ENCODE measurements around the gene KLB.

The KLB gene

DNA sequence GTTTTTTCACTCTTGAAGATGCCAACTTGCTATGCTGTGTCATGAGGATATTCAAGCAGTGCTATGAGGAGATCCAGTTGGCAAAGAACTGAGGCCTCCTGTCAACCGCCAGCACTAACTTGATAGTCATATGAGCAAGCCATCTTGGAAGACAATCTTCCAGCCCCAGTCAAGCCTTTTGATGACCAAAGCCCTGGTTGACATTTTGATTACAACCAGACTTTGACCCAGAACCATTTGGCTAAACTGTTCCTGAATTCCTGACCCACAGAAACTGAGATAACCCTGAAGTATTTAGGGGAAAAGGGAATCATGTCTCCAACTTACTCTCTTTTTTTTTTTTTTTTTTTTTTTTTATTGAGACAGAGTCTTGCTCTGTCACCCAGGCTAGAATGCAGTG is 87.6 kb downstream of the KLB start:
- Histone ChIP-seq H3K4me3 (ENCODE audit: low read depth, low read length) (no peak overlapping the region), H3K27me3 (no peaks in the 10 kb centered on the region), H3K9me3 (no peaks in the 10 kb centered on the region), H3K4me1 (no peaks in the 10 kb centered on the region), H3K36me3 (peaks cover 4% of the 10 kb centered on the region; the same call in 1 of the 2 replicates)
- DNase-seq: no peak
- TF ChIP-seq, protein P1, sequence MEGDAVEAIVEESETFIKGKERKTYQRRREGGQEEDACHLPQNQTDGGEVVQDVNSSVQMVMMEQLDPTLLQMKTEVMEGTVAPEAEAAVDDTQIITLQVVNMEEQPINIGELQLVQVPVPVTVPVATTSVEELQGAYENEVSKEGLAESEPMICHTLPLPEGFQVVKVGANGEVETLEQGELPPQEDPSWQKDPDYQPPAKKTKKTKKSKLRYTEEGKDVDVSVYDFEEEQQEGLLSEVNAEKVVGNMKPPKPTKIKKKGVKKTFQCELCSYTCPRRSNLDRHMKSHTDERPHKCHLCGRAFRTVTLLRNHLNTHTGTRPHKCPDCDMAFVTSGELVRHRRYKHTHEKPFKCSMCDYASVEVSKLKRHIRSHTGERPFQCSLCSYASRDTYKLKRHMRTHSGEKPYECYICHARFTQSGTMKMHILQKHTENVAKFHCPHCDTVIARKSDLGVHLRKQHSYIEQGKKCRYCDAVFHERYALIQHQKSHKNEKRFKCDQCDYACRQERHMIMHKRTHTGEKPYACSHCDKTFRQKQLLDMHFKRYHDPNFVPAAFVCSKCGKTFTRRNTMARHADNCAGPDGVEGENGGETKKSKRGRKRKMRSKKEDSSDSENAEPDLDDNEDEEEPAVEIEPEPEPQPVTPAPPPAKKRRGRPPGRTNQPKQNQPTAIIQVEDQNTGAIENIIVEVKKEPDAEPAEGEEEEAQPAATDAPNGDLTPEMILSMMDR (IDR thresholded peaks at IDR 0.05; ENCODE audit: low read depth, low read length): no peak

DNA sequence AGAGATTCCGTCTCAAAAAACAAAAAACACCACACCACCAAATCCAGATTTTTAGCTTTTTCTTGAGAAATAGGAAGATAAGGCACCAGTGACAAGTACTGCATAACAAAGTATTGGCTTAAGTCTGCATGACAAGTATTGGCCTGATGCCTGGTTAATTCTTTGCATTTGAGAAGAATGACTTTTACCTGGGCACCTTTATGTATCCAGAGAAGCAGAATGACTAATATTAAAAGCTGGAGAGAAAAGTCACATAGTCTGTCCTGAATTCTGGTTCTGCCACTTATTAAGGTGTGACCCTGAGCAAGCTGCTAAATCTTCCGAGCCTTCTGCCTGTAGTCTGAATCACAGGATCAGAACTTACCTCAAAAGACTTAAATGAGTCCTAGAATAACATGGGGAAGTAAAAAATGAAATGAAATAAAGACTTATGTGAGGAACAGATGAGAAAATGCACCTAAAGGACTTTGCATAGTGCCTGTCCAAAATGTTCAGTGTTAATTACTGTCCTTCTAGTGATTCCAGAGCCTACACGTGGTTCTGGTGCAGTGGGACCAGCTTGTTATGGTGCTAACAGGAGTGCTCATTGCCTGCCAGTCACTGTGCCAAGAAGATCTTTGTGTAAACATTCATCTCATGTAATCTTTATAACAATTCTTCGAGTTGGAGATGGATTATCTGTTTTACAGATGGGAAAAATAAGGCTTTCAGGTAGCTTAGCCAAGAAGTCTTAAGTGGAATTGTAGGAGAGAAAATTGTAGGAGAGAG is 88.9 kb downstream of the KLB start:
- TF ChIP-seq, protein P1 (IDR thresholded peaks at IDR 0.05; ENCODE audit: low read depth, low read length): no peak
- H3K36me3 ChIP-seq: peaks cover 4% of the 10 kb centered on the region; the same call in 1 of the 2 replicates
- DNase-seq: no peak
- H3K4me3 ChIP-seq (ENCODE audit: low read depth, low read length): no peak overlapping the region
- no peaks in the 10 kb centered on the region for H3K27me3 ChIP-seq
- H3K9me3 ChIP-seq: no peaks in the 10 kb centered on the region
- H3K4me1 ChIP-seq: no peaks in the 10 kb centered on the region

DNA sequence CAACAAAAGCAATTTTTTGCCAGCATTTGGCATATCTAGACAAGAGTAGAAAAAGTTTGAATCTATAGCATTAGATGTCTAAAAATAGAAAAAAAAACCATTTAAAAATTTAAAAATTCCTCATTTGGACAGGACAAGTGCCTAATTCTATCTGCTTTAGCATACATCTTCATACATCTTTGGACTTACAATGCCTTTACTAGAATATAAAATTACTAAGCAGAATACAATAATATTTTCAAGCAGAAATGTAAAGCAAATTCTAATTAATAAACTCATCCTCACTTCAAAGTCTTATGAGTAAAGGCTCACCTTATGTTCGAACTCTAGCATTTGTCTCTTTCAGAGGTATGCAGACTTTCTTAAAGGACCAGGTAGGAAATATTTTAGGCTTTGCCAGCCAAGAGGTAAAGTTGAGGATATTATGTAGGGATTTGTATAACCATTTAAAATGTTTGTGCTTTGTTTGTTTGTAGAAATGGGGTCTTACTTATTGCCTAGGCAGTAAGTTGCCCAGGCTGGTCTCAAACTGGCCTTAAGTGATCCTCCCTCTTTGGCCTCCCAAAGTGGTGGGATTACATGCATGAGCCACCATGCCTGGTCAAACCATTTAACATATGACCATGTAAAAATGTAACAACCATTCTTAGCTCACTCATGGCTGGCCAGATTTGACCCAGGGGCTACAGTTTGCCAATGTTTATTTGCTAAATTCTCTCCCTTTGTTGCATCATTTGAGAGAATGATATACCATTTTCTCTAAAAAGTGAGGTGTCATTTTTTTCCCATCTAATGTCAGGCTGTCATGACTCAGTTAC is 91.4 kb downstream of the KLB start:
- DNase-seq: no peak
- H3K4me3 ChIP-seq (ENCODE audit: low read depth, low read length): no peak overlapping the region
- peaks cover 14% of the 10 kb centered on the region for H3K36me3 ChIP-seq
- TF ChIP-seq, protein P1 (IDR thresholded peaks at IDR 0.05; ENCODE audit: low read depth, low read length): no peak
- no peaks in the 10 kb centered on the region for H3K4me1 ChIP-seq
- H3K27me3 ChIP-seq: no peaks in the 10 kb centered on the region
- H3K9me3 ChIP-seq: no peaks in the 10 kb centered on the region

DNA sequence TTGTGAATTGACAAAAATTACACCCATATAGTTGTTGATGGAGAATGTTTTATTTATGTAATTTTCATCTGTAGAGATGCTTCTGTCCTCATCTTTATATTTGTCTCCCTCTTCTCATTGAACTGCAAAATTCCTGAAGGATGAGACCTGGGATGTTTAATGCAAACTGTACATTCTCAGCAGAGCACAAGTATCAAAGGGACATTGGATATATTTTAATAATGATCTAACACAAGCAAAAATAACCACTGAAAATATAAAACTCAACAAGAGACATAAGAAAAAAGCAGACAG is 91.9 kb downstream of the KLB start:
- no peak for DNase-seq
- no peaks in the 10 kb centered on the region for H3K27me3 ChIP-seq
- peaks cover 20% of the 10 kb centered on the region for H3K36me3 ChIP-seq
- H3K4me1 ChIP-seq: no peaks in the 10 kb centered on the region
- TF ChIP-seq, protein P1 (IDR thresholded peaks at IDR 0.05; ENCODE audit: low read depth, low read length): no peak
- no peak overlapping the region for H3K4me3 ChIP-seq (ENCODE audit: low read depth, low read length)
- no peaks in the 10 kb centered on the region for H3K9me3 ChIP-seq
